DMS79 treated with DMSO at 0.1 percent for 48 hours (cell line): ENCODE results near the gene MTHFSD.

Experiments
- DNase-seq: peaks from one replicate; lab custom pipeline; 2025; lab: John Stamatoyannopoulos, UW

Gene MTHFSD

DNA sequence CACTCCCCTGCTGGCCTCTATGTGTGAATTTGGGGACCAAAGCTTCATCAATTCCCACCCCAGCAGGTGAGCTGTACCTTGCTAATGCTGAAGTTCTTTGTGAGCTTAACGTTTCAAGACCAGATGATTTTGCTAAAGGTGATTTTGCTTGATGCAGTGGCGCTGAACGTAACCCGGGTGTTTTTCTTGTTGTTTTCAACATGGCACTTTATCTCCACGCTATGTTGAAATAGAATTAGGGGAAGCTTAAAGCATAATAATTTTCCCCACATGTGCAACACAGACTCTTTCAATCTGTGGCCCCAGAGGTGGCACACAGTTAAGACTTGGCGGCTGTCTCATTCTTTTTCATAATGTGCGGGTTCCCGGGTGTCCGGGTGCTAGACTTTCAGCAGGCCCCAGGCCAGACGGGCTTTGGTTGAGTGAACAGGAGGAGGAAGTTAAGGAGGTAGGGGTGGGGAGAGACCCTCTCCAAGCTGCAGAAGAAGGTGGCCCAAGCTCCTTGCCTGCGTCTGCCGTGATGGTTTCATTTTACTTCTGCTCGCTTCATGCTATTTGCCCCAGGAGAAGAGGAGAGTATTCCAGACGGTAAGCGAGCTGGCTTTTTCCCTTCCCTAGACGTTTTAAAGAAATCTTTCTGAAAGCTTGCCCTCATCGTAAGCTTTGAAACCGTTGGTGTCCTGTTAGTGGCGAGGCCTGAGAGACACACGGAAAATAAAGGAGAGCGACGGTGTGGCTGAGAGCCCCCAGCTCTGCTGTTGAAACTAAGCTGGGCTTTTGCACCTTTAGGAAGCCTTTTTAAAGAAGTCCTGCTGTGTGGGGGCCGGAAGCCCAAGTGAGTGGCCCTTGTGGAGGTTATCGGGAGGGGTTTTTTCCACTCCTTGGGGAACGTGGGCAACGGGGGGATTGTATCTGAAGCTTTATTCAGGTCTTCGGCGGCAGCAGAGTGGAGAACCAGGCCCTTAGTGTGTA is 15.8 kb upstream of the MTHFSD start:
- DNase-seq: peak; percentile 1

DNA sequence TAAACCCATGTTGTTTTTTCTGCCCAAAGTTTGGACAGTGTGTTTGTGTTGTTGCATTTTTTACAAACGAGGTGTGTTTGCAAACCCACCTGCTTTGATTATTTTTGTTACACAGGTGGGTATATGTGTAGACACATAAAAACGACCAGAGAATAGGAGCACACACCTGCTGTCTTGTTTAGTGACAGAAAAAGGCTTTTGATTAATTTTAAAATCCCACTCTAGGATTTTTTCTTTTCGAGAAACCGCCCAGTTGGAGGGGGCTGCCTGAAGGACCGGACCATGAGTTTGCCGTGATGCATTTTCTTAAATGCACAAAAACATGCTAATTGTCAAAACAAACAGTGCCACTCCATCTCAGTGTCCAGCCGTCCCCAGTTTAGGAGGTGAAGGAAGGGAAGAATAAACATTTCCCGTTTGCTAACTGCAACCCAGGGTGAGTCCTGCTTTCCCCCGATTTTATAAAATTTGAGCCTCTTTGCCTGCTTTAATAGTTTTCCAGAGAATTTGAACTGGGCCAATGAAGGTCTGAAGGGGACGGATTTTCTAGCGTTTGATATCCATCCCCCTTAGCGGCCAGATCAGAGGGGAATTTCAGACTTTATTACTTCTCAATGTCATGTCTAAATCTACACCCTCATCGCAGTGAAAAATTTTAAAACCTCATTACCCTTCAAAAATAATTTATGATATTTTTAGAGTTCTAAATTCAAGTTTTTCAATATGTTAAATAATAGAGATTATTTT is 14.8 kb upstream of the MTHFSD start:
- DNase-seq: no peak

DNA sequence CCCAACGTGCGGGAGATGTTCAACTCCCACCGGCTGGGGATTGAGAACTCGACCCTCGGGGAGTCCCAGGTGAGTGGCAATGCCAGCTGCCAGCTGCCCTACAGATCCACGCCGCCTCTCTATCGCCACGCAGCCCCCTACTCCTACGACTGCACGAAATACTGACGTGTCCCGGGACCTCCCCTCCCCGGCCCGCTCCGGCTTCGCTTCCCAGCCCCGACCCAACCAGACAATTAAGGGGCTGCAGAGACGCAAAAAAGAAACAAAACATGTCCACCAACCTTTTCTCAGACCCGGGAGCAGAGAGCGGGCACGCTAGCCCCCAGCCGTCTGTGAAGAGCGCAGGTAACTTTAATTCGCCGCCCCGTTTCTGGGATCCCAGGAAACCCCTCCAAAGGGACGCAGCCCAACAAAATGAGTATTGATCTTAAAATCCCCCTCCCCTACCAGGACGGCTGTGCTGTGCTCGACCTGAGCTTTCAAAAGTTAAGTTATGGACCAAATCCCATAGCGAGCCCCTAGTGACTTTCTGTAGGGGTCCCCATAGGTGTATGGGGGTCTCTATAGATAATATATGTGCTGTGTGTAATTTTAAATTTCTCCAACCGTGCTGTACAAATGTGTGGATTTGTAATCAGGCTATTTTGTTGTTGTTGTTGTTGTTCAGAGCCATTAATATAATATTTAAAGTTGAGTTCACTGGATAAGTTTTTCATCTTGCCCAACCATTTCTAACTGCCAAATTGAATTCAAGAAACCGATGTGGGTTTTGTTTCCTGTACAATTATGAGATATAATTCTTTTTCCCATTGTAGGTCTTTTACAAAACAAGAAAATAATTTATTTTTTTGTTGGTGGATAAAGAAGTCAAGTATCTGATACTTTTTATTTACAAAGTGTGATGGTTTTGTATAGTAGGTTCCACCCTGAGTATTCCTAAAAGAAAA is 13.9 kb upstream of the MTHFSD start:
- no peak for DNase-seq

DNA sequence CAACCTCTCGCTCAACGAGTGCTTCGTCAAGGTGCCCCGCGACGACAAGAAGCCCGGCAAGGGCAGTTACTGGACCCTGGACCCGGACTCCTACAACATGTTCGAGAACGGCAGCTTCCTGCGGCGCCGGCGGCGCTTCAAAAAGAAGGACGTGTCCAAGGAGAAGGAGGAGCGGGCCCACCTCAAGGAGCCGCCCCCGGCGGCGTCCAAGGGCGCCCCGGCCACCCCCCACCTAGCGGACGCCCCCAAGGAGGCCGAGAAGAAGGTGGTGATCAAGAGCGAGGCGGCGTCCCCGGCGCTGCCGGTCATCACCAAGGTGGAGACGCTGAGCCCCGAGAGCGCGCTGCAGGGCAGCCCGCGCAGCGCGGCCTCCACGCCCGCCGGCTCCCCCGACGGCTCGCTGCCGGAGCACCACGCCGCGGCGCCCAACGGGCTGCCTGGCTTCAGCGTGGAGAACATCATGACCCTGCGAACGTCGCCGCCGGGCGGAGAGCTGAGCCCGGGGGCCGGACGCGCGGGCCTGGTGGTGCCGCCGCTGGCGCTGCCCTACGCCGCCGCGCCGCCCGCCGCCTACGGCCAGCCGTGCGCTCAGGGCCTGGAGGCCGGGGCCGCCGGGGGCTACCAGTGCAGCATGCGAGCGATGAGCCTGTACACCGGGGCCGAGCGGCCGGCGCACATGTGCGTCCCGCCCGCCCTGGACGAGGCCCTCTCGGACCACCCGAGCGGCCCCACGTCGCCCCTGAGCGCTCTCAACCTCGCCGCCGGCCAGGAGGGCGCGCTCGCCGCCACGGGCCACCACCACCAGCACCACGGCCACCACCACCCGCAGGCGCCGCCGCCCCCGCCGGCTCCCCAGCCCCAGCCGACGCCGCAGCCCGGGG is 12.9 kb upstream of the MTHFSD start:
- DNase-seq: no peak

DNA sequence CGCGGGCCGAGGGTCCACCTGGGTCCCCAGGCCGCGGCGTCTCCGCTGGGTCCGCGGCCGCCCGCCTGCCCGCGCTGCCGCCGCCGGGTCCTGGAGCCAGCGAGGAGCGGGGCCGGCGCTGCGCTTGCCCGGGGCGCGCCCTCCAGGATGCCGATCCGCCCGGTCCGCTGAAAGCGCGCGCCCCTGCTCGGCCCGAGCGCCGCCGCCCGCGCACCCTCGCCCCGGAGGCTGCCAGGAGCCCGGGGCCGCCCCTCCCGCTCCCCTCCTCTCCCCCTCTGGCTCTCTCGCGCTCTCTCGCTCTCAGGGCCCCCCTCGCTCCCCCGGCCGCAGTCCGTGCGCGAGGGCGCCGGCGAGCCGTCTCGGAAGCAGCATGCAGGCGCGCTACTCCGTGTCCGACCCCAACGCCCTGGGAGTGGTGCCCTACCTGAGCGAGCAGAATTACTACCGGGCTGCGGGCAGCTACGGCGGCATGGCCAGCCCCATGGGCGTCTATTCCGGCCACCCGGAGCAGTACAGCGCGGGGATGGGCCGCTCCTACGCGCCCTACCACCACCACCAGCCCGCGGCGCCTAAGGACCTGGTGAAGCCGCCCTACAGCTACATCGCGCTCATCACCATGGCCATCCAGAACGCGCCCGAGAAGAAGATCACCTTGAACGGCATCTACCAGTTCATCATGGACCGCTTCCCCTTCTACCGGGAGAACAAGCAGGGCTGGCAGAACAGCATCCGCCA is 12.1 kb upstream of the MTHFSD start:
- DNase-seq: no peak

DNA sequence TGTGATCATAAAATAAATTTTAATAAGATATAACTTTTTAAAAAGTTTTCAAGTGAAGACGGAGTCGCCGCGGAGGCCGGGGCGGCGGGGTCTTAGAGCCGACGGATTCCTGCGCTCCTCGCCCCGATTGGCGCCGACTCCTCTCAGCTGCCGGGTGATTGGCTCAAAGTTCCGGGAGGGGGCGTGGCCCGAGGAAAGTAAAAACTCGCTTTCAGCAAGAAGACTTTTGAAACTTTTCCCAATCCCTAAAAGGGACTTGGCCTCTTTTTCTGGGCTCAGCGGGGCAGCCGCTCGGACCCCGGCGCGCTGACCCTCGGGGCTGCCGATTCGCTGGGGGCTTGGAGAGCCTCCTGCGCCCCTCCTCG is 11.5 kb upstream of the MTHFSD start, which contains the start of gene FOXC2:
Gene FOXC2 (plus strand): TSS at position 229 of the 365 bp plus-strand sequence. CDS start 507 bp downstream, outside the sequence.
- DNase-seq: no peak

DNA sequence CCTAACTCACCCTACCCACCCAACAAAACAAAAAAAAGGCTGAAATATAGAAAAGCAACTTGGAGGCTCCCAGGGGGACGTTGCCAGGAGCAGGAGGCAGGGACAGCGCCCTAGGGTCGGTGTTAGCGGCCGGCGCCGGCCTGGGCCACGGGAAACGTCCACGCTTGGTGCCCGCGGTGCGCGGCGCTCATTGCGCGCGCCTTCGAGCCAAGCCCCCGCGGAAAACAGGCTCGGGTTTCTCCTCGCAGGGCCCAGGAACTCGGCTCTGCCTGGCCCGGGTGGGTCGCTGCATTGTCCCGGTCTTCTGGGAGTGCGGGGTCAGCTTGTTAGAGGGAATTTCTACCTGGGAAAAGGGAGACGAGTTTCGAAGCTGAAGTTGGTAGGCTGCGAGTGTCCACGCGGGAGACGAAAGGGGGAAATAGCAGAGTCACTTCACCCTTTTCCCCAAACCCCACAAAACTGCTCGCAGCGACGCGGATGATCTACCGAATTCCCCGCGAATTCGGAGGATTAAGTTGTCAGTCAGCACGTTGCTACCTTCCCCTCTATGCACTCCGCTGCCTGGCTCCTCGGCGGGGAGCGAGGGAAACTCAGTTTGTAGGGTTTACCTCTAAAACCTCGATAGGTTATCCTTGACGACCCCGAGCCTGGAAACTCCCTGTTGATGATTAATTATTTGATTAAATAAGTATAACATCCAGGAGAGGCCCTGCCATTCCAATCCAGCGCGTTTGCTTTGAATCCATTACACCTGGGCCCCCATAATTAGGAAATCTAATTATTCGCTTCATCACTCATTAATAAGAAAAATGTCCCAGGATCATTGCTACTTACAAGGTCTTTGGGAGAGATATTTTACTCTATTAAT is 10.8 kb upstream of the MTHFSD start:
- no peak for DNase-seq

DNA sequence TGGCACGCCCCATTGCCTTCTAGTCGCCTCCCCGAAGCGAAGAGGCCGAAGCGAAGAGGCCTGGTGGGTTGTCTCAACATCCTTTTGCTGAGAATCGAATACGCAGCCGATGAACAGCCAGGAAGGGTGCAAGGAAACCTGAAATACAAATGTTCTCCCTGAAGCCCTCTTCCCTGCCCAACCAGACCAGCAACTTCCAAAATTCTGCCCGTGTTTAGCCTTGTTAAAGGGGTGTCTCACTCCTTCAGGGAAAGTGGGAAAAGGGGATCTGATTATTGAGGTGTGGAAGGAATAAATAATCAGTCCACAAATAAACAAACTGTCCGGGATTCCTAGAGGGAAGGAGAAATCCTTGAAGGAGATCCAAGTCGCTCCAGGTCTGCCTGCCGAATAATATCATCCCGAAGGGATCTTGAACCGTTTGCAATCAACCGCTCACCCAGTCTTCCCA is 10.2 kb upstream of the MTHFSD start:
- DNase-seq: no peak

DNA sequence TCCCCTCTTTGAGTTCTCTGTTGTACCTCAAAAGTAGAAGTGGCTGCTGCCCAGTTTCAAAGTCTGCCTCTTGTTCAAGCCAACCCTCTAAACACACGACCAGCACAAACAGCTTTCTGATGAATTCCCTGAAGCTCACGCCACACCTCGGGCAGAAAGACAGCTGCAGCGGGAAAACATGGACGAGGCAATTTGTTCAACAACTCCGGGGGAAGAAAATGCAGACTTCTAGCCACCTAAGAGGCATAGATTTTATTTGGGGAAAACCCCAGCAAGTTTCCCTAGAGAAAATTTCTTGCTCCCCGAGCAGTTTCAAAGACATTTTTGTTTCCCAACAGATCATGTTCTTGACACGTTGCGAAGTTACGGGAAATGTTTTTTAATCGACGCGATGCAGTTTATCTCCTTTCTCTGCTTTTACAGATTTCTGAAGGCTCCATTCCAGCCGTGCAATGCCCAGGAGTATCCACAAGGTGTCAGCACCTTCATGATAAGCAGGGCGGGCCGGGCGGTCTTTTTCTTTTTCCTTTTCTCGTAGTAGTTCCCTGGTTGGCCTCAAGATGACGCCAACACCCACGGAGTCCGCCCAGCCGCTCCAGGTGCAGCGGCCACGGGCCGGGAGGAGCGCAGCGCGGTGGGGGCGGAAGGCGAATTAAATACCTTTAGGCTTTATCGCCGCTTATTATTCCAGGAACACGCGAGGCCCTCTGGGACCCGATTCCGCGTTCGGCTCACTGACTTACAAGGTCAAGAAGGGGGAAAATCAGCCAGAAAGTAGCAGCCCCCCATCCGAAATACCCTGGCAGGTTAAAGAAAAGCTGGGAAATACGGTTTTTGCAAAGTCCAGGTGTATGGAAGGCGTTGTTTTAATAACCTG is 8.7 kb upstream of the MTHFSD start:
- peak; percentile 38 for DNase-seq

DNA sequence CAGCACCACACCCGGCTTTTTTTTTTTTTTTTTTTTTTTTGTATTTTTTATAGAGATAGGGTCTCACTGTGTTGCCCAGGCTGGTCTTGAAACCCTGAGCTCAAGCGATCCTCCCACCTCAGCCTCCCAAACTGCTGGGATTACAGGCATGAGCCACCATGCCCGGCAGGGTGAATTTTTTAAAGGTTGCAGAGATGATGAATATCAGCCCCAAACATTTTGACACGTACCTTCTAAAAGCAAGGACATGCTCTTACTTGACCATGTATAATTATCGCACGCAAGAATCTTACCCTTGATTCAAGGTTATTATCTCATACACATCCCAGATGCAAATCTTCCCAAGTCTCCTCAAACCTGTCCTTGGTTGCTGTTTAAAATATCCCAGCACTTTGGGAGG is 7.3 kb upstream of the MTHFSD start:
- DNase-seq: no peak

DNA sequence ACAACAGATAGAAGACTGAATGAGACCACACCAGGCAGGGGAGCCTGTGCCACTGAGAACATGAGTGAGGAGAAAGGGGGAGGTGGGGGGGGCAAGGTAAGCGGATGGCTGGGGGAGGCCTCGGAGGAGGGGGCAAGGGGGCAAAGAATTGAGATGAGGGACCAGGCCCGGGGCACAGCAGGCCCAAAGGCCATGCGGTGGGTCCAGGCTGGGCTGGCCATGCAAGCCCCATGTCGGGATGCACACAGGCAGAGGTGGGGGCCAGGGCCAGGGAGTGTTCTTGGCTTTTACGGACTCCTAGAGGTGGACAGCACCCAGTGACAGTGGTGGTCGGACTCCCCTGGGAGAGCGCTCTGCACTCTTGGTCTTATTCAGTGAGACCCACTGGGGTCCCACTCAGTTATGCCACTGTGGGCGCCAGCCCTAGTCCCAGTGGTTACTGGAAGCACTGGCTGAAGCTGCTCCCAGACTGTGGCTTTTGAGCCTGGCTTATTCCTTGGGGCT is 4.8 kb upstream of the MTHFSD start:
- no peak for DNase-seq

DNA sequence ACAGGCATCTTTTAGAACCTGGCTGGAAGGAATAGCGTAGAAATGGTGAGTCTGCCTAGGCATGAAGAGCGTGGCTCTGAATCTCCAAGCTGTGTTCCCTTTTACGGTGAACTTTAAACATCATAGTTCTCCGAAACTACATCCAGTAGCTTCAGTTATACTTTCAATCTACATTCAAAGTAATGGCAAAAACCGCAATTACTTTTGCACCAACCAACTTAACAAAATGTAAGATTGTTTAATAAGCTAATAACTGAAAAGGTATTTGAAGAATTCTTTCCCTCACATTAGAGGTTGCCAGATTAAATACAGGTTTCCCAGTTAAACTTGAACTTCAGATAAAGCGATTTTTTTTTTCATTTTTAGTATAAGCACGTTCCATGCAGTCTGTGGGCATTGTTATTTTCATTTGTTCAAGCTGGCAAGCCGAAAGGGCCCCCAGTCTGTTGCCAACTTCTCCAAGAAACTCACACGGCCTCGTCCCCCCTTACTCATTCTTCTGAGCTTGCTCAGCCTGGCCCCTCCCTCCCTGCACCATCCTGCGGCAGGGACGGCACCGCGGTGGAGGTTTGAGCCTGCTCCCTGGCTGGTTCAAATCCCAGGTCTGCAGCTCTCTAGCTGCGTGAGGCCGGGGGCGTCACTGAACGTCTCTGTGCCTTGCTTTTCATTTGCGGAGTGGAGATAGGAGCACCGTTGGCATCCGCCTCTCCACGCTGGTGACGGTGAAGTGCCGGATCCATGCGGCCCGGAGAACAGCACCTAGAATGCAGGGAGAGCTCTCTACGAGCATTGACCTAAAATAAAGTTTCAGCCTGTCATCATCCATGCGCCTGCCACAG is 3.5 kb upstream of the MTHFSD start:
- DNase-seq: no peak

DNA sequence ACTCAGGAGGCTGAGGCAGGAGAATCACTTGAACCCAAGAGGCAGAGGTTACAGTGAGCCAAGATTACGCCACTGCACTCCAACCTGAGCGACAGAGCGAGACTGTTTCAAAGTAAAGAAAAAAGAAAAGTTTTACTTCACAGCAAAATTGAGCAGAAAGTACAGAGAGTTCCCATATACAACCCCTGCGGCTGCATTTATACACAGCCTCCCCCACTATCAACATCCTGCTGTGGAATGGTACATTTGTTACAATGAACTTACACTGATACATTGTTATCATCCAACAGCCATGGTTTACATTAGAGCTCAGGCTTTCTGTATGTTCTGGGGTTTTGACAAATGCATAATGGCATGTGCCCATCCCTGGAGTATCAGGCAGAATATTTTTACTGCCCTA is 2.6 kb upstream of the MTHFSD start:
- DNase-seq: no peak

DNA sequence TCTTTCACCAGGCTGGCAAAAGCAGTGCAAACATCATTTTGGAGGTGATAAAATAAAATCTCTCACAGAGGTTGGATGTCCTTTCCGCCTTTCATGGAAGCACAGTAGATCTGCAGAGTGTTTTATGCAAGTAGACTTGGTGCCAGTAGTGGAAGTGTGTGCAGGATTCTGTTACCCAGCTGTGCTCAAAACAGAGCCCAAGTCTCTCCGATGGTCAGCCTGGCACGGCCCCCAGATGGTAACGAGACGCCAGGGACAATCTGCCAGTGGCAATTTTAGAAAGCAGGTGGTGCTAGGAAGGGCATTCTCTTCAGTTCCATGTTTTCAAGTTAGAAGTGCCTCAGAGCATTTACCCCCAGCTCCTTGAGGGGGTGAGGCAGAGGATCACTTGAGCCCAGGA is 1.5 kb upstream of the MTHFSD start:
- no peak for DNase-seq

DNA sequence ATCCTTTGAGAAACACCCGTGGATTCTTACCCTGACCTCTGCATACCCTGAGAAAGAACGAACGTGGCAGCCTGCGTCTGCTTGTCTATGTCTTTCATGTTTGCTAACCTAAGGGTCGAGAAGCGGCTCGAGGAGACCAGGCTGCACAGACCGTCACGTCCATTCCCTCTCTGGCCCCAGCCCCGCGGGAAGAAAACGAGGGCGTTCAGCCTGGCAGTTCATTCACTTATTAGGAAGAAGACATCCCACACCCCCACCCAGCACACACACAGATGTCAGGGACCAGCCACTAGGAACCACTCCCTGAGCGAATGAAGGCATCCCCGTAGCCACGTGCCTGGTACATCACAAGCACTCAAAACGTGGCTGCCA is 655 bp upstream of the MTHFSD start:
- no peak for DNase-seq

DNA sequence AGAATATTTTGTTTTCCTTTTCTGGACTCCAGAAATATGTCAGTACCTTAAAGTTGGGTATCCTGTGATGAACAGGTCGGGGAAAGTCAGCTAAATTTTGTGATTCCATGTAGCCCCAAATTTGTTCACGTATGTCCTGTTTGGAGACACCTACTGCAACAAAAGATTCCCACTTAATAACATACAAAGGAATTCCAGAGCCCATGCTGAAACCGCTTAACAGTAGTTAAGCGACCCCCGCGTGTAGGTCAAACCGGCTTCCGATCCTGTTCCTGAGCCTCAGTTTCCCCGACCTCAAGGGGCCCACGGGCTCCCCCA is 477 bp downstream of the MTHFSD start:
- no peak for DNase-seq

DNA sequence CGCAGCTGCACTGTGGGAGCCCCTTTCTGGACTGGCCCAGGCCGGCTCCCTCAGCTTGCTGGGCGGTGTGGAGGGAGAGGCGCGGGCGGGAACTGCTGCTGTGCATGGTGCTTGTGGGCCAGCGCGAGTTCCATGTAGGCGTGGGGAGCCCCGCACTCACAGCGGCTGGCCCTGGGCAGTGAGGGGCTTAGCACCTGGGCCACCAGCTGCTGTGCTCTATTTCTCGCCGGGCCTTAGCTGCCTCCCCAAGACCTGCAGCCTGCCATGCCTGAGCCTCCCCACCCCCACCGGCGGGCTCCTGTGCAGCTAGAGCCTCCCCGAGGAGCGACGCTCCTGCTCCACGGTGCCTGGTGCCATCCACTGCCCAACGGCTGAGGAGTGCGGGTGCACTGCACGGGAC is 1.7 kb downstream of the MTHFSD start:
- DNase-seq: no peak
